Progenitor cell of endocrine pancreas (in vitro differentiated cells): Measurements from ENCODE around the gene CXCL8. TPM values are rescaled to one million over a fixed set of nuclear protein-coding genes. Genes with fewer than 3 reads are reported as not detected.

Experiments used
- DNase-seq: peaks from one replicate; pipeline ENCODE4 v3.0.0; 2021; ENCODE audit warnings: low spot score; ENCODE audit not compliant: unreplicated experiment
- H3K27ac Mint-ChIP-seq: 2 replicates; pipeline ENCODE4 v1.8.0; 2021; ENCODE audit warnings: mild to moderate bottlenecking, moderate library complexity, mixed read lengths
- H3K27me3 Mint-ChIP-seq: 2 replicates; pipeline ENCODE4 v1.8.0; 2021; ENCODE audit warnings: mixed read lengths
- H3K36me3 Mint-ChIP-seq: 2 replicates; pipeline ENCODE4 v1.8.0; 2022; ENCODE audit warnings: mixed read lengths; ENCODE audit not compliant: insufficient read depth
- H3K4me1 Mint-ChIP-seq: 2 replicates; pipeline ENCODE4 v1.8.0; 2021; ENCODE audit warnings: low read depth, mixed read lengths
- H3K4me3 Mint-ChIP-seq: 2 replicates; pipeline ENCODE4 v1.8.0; 2021; ENCODE audit warnings: low read depth, mild to moderate bottlenecking, moderate library complexity, mixed read lengths
- H3K9me3 Mint-ChIP-seq: 2 replicates; pipeline ENCODE4 v1.8.0; 2021; ENCODE audit warnings: low read depth, mixed read lengths
- CTCF ChIP-seq: fragments of 200-600 bp; sonication (generic); IDR thresholded peaks from one replicate; pipeline ENCODE4 v1.5.0; 2021; ENCODE audit warnings: antibody characterized with exemption, mild to moderate bottlenecking; ENCODE audit not compliant: unreplicated experiment
- total RNA-seq: library from RNA; stranded (reverse); gene quantifications from 2 replicates; pipeline ENCODE4 v1.2.1, GENCODE V29; 2021

Gene CXCL8
- total RNA-seq, 1 donor from 2014 or later: 0.84 TPM

GRCh38 chr4:73709451-73710033 is 30.8 kb upstream of the CXCL8 start:
- no peak overlapping the region for H3K4me3 Mint-ChIP-seq
- H3K27ac Mint-ChIP-seq: no peak overlapping the region
- H3K36me3 Mint-ChIP-seq: no peaks in the 10 kb centered on the region
- no peak for DNase-seq
- peaks cover 4% of the 10 kb centered on the region for H3K4me1 Mint-ChIP-seq
- no peaks in the 10 kb centered on the region for H3K9me3 Mint-ChIP-seq
- H3K27me3 Mint-ChIP-seq: peaks cover 3% of the 10 kb centered on the region
- TF ChIP-seq CTCF: no peak

- no peak for TF ChIP-seq CTCF
- Mint-ChIP-seq H3K27ac (no peak overlapping the region), H3K36me3 (no peaks in the 10 kb centered on the region), H3K9me3 (no peaks in the 10 kb centered on the region), H3K4me3 (no peak overlapping the region), H3K27me3 (peaks cover 3% of the 10 kb centered on the region), H3K4me1 (peaks cover 4% of the 10 kb centered on the region)
- no peak for DNase-seq
These were observed 30.3 kb upstream of the CXCL8 start for GRCh38 chr4:73710094-73710493.

- Mint-ChIP-seq H3K9me3 (no peaks in the 10 kb centered on the region), H3K27ac (no peak overlapping the region), H3K27me3 (no peaks in the 10 kb centered on the region), H3K4me1 (peaks cover 4% of the 10 kb centered on the region), H3K4me3 (no peak overlapping the region), H3K36me3 (no peaks in the 10 kb centered on the region)
- no peak for TF ChIP-seq CTCF
- no peak for DNase-seq
These were observed 28.4 kb upstream of the CXCL8 start for GRCh38 chr4:73711989-73712388.

- Mint-ChIP-seq H3K4me3 (no peak overlapping the region), H3K9me3 (no peaks in the 10 kb centered on the region), H3K4me1 (peaks cover 4% of the 10 kb centered on the region), H3K27me3 (no peaks in the 10 kb centered on the region), H3K27ac (no peak overlapping the region), H3K36me3 (no peaks in the 10 kb centered on the region)
- no peak for DNase-seq
- TF ChIP-seq CTCF: no peak
These were observed 26.7 kb upstream of the CXCL8 start for GRCh38 chr4:73713650-73714049.

GRCh38 chr4:73714647-73715046 is 25.7 kb upstream of the CXCL8 start:
- peaks cover 4% of the 10 kb centered on the region for H3K4me1 Mint-ChIP-seq
- H3K27ac Mint-ChIP-seq: no peak overlapping the region
- no peaks in the 10 kb centered on the region for H3K36me3 Mint-ChIP-seq
- DNase-seq: no peak
- no peak for TF ChIP-seq CTCF
- H3K4me3 Mint-ChIP-seq: no peak overlapping the region
- H3K27me3 Mint-ChIP-seq: no peaks in the 10 kb centered on the region
- H3K9me3 Mint-ChIP-seq: no peaks in the 10 kb centered on the region
